Measurements from ENCODE around the gene ALKBH4. TPM values are rescaled to one million over a fixed set of nuclear protein-coding genes. Genes with fewer than 3 reads are reported as not detected.
A peak's percentile ranks its signal among the peaks of the same experiment; 100 is the strongest.
"Not testable (repeated sequence)": the region's sequence is repeated elsewhere in the genome, so short reads cannot be mapped to it uniquely, and the experiment has no call there.

Gene ALKBH4
- polyA plus RNA-seq, 1 of the 3 experiments (the other 2 are of a cell fraction): 18.1 TPM

DNA sequence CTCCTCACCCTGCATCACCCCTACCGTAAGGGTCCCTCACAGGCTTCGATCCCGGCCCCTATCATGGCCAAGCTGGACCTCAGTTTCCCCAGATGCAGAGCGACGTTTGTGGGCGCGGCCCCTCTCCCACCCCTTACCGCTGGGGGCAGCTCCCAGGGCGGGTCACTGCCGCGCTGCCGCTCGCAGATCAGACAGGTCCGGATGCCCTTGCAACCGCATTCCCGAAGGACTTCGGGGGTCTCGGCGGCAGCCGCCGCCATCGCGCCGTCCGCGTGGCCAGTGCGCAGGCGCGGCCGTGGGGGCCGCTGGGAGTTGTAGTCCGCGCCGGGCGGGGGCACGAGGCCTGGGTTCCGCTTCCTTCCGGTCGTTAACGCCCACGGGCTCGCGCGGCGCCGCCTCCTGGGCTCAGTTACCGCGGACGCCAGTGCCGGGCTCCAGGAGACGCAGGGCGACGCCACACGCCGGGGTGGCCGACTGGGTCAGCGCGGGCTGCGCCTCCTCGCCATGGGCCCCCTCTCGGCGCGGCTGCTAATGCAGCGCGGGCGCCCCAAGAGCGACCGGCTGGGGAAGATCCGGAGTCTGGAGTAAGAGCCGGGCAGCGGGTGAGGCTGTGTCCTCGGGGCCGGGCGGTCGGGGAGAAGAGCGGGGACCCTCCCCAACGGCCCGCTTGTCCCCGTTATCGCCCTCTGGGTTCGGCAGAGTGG lies at the start of gene ALKBH4, which contains the start of gene LRWD1 (continued):
- TF ChIP-seq EP300 (IDR thresholded peaks at IDR 0.05; ENCODE audit: borderline replicate concordance in 1 of 2, low read depth in 1 of 2, low read length in 1 of 2): no peak; a peak in 2 of 4 replicates
- no peak for TF ChIP-seq FOXJ3 (CRISPR knock-in tag; IDR thresholded peaks at IDR 0.05)
- no peak for TF ChIP-seq EZH2phosphoT487 (IDR thresholded peaks at IDR 0.05; ENCODE audit: borderline replicate concordance, low read depth)
- TF ChIP-seq POLR2AphosphoS5 (IDR thresholded peaks at IDR 0.05; ENCODE audit: low read depth, low read length): peak; percentile 83
- TF ChIP-seq, protein P1, sequence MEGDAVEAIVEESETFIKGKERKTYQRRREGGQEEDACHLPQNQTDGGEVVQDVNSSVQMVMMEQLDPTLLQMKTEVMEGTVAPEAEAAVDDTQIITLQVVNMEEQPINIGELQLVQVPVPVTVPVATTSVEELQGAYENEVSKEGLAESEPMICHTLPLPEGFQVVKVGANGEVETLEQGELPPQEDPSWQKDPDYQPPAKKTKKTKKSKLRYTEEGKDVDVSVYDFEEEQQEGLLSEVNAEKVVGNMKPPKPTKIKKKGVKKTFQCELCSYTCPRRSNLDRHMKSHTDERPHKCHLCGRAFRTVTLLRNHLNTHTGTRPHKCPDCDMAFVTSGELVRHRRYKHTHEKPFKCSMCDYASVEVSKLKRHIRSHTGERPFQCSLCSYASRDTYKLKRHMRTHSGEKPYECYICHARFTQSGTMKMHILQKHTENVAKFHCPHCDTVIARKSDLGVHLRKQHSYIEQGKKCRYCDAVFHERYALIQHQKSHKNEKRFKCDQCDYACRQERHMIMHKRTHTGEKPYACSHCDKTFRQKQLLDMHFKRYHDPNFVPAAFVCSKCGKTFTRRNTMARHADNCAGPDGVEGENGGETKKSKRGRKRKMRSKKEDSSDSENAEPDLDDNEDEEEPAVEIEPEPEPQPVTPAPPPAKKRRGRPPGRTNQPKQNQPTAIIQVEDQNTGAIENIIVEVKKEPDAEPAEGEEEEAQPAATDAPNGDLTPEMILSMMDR (IDR thresholded peaks at IDR 0.05): peak; percentile 16; the same call in 1 of the 2 replicates
- TF ChIP-seq, protein P2, sequence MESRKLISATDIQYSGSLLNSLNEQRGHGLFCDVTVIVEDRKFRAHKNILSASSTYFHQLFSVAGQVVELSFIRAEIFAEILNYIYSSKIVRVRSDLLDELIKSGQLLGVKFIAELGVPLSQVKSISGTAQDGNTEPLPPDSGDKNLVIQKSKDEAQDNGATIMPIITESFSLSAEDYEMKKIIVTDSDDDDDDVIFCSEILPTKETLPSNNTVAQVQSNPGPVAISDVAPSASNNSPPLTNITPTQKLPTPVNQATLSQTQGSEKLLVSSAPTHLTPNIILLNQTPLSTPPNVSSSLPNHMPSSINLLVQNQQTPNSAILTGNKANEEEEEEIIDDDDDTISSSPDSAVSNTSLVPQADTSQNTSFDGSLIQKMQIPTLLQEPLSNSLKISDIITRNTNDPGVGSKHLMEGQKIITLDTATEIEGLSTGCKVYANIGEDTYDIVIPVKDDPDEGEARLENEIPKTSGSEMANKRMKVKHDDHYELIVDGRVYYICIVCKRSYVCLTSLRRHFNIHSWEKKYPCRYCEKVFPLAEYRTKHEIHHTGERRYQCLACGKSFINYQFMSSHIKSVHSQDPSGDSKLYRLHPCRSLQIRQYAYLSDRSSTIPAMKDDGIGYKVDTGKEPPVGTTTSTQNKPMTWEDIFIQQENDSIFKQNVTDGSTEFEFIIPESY (IDR thresholded peaks at IDR 0.05; ENCODE audit: borderline replicate concordance, low read depth): no peak

DNA sequence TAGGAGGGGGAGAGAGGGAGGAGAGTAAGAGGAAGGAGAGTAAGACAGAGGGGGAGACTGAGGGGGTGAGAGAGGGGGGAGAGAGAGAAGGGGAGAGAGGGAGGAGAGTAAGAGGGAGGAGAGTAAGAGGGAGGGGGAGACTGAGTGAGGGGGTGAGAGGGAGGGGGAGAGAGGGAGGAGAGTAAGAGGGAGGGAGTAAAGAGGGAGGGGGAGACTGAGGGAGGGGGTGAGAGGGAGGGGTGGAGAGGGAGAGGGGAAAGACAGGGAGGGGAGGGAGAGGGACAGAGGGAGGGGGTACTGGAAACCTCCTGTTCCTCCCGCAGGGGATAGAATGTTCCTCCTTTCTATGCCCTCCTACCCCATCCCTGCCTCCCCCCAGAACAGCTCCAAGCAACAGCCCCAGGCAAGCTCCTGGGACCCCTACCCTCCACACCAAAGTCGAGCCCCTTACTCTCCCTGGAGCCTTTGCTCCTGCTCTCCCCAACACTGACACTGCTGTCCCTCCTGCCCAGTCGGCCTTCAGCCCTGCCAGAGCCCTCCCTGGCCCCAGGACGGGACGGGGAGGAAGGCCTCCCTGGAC lies 48.1 kb upstream of the ALKBH4 start:
- DNase-seq; H3K79me2 ChIP-seq (ENCODE audit: insufficient read depth); H3K4me1 ChIP-seq (ENCODE audit: control insufficient read depth in 1 of 2, insufficient read depth in 2 of 2, low read depth in 1 of 2, low read length in 1 of 2); H3K36me3 ChIP-seq (replicated peaks in 1 of 2; ENCODE audit: control insufficient read depth in 1 of 2, insufficient read depth in 2 of 2, low read length in 1 of 2); H4K20me1 ChIP-seq (ENCODE audit: insufficient read depth); H3K9me3 ChIP-seq; H2AFZ ChIP-seq (ENCODE audit: low read depth); POLR2A ChIA-PET; CTCF ChIA-PET; H3K9me2 ChIP-seq; H3F3A ChIP-seq (replicated peaks; ENCODE audit: insufficient read depth); H3K27me3 ChIP-seq (ENCODE audit: insufficient read depth): not testable (repeated sequence)
- H3K9ac ChIP-seq: peak overlapping the region; percentile 53; the same call in 1 of the 2 replicates
- peak overlapping the region in 1 of 2 experiments; percentile 22; a peak in 1 of 4 replicates for H3K4me3 ChIP-seq (ENCODE audit: low read depth in 2 of 2, low read length in 1 of 2)
- H3K4me2 ChIP-seq: peak overlapping the region; percentile 81
- 42% methylated on average over 5 of the region's 5 CpGs for WGBS (ENCODE audit: low lambda C conversion rate)
- peak overlapping the region; percentile 60 to 76; a peak in 3 of 4 replicates for H3K27ac ChIP-seq (ENCODE audit: low read depth in 2 of 2, low read length in 1 of 2)

DNA sequence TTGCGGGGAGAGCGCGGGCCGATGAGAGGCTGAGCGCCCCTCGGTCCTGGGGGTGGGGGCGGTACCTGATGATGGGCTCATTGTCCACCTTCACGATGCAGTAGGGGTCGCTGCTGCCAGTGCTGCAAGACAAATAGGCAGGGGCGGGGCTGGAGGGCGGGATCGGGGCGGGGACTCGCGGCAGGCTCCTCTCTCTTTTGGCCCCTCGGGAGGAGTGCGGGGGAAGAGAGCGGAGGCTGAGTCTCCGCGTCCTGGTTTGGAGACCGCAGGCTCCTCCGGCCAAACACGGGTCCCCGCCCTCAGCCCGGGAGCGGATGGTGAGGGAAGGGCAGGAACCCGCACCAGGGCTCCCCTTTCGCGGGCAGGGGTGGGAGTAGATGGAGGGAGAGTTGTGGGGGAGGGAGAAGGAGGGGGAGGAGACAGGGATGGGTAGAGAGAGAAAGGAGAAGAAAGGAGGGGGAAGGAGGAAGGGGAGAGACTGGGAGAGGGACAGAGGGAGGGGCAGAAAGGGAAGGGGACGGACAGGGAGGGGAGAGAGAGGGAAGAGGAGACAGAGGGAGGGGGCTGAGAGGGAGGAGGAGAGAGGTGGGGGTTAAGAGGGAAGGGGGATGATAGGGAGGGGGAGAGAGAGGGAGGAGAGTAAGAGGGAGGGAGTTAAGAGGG lies 47.3 kb upstream of the ALKBH4 start:
- H3K36me3 ChIP-seq (replicated peaks in 1 of 2; ENCODE audit: control insufficient read depth in 1 of 2, insufficient read depth in 2 of 2, low read length in 1 of 2); H4K20me1 ChIP-seq (ENCODE audit: insufficient read depth); CTCF ChIA-PET; DNase-seq; H3K4me1 ChIP-seq (ENCODE audit: control insufficient read depth in 1 of 2, insufficient read depth in 2 of 2, low read depth in 1 of 2, low read length in 1 of 2); H3K4me2 ChIP-seq; H3K9me3 ChIP-seq; POLR2A ChIA-PET; H3K9me2 ChIP-seq; H3K79me2 ChIP-seq (ENCODE audit: insufficient read depth); H3K27ac ChIP-seq (ENCODE audit: low read depth in 2 of 2, low read length in 1 of 2); H3K27me3 ChIP-seq (ENCODE audit: insufficient read depth); H3K9ac ChIP-seq; H3K4me3 ChIP-seq (ENCODE audit: low read depth in 2 of 2, low read length in 1 of 2); H3F3A ChIP-seq (replicated peaks; ENCODE audit: insufficient read depth); H2AFZ ChIP-seq (ENCODE audit: low read depth): not testable (repeated sequence)
- no CpG with 5 or more reads among the region's 30 CpGs for WGBS (ENCODE audit: low lambda C conversion rate)

DNA sequence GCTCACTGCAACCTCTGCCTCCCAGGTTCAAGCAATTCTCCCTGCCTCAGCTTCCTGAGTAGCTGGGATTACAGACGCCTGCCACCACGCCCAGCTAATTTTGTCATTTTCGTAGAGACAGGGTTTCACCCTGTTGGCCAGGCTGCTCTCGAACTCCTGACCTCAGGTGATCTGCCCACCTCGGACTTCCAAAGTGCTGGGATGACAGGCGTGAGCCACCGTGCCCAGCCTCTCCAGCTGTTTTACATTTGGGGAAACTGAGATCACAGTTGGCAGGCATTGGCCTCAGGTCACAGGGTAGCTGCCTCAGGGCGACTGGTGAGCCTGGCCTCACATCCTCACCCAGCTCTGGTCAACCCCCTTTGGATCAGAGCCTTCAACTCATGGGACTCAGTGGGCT lies 45.9 kb upstream of the ALKBH4 start:
- H3K27ac ChIP-seq (ENCODE audit: low read depth in 2 of 2, low read length in 1 of 2); H3K4me2 ChIP-seq; H3K9me3 ChIP-seq; CTCF ChIA-PET; H3K36me3 ChIP-seq (replicated peaks in 1 of 2; ENCODE audit: control insufficient read depth in 1 of 2, insufficient read depth in 2 of 2, low read length in 1 of 2); H3K9ac ChIP-seq; H3K4me1 ChIP-seq (ENCODE audit: control insufficient read depth in 1 of 2, insufficient read depth in 2 of 2, low read depth in 1 of 2, low read length in 1 of 2); H4K20me1 ChIP-seq (ENCODE audit: insufficient read depth); H3K4me3 ChIP-seq (ENCODE audit: low read depth in 2 of 2, low read length in 1 of 2); H3F3A ChIP-seq (replicated peaks; ENCODE audit: insufficient read depth); DNase-seq; H3K79me2 ChIP-seq (ENCODE audit: insufficient read depth); H3K9me2 ChIP-seq; H3K27me3 ChIP-seq (ENCODE audit: insufficient read depth); POLR2A ChIA-PET; H2AFZ ChIP-seq (ENCODE audit: low read depth): not testable (repeated sequence)
- WGBS (ENCODE audit: low lambda C conversion rate): 83% methylated on average over 4 of the region's 8 CpGs

DNA sequence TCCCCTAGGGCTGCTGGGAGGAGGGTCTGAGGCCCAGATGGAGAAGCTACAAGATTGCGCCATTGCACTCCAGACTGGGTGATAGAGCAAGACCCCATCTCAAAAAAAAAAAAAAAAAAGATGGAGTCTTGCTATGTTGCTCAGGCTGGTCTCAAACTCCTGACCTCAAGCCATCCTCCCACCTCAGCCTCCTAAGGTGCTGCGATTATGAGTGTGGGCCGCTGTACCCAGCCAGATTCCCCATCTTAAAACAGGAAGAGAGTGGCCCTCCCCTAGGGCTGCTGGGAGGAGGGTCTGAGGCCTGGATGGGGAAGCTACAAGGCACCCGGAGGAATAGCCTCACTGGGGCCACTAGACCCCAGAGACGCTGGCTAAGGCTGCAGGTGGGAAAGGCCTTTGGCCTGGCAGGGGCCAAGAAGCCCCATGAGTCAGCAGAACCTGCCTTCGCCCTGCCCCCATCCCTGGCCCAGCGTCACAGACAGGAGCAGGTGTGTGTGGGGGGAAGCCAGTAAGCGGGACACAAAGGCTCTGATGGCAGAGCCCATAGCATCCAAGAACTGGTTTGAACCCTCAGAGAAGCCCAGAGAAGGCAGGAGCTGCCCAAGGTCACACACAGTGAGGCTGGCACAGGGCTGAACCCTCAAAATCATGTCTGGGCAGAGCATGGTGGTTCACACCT lies 42.9 kb upstream of the ALKBH4 start:
- DNase-seq; H3K9me2 ChIP-seq; H3K4me2 ChIP-seq; H3K36me3 ChIP-seq (replicated peaks in 1 of 2; ENCODE audit: control insufficient read depth in 1 of 2, insufficient read depth in 2 of 2, low read length in 1 of 2); H2AFZ ChIP-seq (ENCODE audit: low read depth); H3K27me3 ChIP-seq (ENCODE audit: insufficient read depth); H3K9ac ChIP-seq; H3K4me3 ChIP-seq (ENCODE audit: low read depth in 2 of 2, low read length in 1 of 2); POLR2A ChIA-PET; H4K20me1 ChIP-seq (ENCODE audit: insufficient read depth); H3K27ac ChIP-seq (ENCODE audit: low read depth in 2 of 2, low read length in 1 of 2); H3F3A ChIP-seq (replicated peaks; ENCODE audit: insufficient read depth); H3K9me3 ChIP-seq; CTCF ChIA-PET; H3K4me1 ChIP-seq (ENCODE audit: control insufficient read depth in 1 of 2, insufficient read depth in 2 of 2, low read depth in 1 of 2, low read length in 1 of 2); H3K79me2 ChIP-seq (ENCODE audit: insufficient read depth): not testable (repeated sequence)
- WGBS (ENCODE audit: low lambda C conversion rate): 100% methylated on average over 2 of the region's 8 CpGs

Data from SK-N-SH (cell line).